Heart left ventricle (tissue), 13 donors: Measurements from ENCODE around the gene STX2.

ENCODE experiments used
- POLR2A ChIP-seq, 2 donors: fragments of 450-650 bp; IDR thresholded peaks; one replicate each; pipeline ENCODE4 v1.6.1; 2017; ENCODE audit warnings: antibody characterized with exemption in 2 of 2, mild to moderate bottlenecking in 2 of 2, moderate library complexity in 2 of 2
- TF ChIP-seq, protein P1 (sequence below), 12 donors: fragments of 200-600 bp; sonication (generic) in 4 of 12; IDR thresholded peaks; one replicate each; pipeline versions ENCODE4 v1.5.0 to v1.8.0; 2018 to 2022; ENCODE audit warnings: antibody characterized with exemption in 12 of 12, mild to moderate bottlenecking in 5 of 12
- donor health status: ischemic (EF 13 %, LVEDD 7.1; RV severe dilation, severe dysfunction).
- donor health status: DM: no; HTN: yes; CAD: no.
- donor health status: DM: no; HTN: no; CAD: no.
- donor health status: ischemic (EF 25% LVEDD 6.9; RV normal size, moderate dysfunction).
- donor health status: ischemic (EF 25% LVEDD 5.7; RV mildly dilated, moderate dysfunction).
- donor health status: ischemic (EF 35%, LVEDD 5.7; RV mildly dilated, moderate dysfunction).
- donor health status: nonischemic (EF 11% LVEDD 7.7; RV severe dilation, severe dysfunction).
- donor health status: DM: yes; HTN: yes; CAD: no.
- donor health status: PGD.
- donor health status: ischemic (EF 29% LVEDD 5.4; RV normal size, mild dysfunction).
- donor health status: nonischemic (EF 23%, LVEDD 6.1; RV moderate dilation, normal function).

DNA sequence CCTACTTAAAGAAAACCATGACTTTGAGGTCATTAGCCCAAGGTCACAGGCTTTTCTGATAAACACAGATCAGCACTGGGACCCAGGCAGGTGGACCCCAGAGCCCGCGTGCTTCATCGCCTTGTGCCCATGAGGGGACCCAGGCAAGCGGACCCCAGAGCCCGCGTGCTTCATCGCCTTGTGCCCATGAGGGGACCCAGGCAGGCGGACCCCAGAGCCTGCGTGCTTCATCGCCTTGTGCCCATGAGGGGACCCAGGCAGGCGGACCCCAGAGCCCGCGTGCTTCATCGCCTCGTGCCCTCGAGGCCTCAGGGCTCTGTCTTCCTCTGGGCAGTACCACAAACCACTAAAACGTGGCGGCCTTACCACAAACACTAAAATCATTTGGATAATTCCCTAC lies 31.7 kb downstream of the STX2 start:
- no peak for TF ChIP-seq POLR2A (IDR thresholded peaks at IDR 0.05)
- TF ChIP-seq, protein P1, sequence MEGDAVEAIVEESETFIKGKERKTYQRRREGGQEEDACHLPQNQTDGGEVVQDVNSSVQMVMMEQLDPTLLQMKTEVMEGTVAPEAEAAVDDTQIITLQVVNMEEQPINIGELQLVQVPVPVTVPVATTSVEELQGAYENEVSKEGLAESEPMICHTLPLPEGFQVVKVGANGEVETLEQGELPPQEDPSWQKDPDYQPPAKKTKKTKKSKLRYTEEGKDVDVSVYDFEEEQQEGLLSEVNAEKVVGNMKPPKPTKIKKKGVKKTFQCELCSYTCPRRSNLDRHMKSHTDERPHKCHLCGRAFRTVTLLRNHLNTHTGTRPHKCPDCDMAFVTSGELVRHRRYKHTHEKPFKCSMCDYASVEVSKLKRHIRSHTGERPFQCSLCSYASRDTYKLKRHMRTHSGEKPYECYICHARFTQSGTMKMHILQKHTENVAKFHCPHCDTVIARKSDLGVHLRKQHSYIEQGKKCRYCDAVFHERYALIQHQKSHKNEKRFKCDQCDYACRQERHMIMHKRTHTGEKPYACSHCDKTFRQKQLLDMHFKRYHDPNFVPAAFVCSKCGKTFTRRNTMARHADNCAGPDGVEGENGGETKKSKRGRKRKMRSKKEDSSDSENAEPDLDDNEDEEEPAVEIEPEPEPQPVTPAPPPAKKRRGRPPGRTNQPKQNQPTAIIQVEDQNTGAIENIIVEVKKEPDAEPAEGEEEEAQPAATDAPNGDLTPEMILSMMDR (IDR thresholded peaks at IDR 0.05) = no peak
